ENCODE results near the gene ID1.

DNA sequence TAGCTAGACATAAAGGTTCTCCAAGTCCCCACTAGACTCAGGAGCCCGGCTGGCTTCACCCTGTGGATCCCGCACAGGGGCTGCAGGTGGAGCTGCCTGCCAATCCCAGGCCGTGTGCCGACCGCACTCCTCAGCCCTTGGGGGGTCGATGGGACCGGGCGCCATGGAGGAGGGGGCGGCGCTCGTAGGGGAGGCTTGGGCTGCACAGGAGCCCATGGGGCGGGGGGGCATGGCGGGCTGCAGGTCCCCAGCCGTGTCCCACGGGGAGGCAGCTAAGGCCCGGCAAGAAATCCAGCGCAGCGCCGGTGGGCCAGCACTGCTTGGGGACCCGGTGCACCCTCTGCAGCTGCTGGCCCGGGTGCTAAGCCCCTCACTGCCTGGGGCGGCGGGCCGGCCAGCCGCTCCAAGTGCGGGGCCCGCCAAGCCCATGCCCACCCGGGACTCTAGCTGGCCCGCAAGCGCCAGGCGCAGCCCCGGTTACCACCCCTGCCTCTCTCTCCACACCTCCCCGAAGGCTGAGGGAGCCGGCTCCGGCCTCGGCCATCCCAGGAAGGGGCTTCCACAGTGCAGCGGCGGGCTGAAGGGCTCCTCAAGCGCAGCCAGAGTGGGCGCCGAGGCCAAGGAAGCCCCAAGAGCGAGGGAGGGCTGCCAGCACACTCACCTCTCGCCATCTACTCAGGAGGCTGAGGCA is 26.5 kb upstream of the ID1 start:
- TF ChIP-seq CTCF (IDR thresholded peaks at IDR 0.05 in 8 of 11, conservative IDR thresholded peaks at IDR 0.05 in 3 of 11) (no peak), POLR2AphosphoS5 (IDR thresholded peaks at IDR 0.05) (no peak)
